Left renal pelvis (tissue), 4 donors: Measurements from ENCODE around the gene P2RX6. TPM values are rescaled to one million over a fixed set of nuclear protein-coding genes. Genes with fewer than 3 reads are reported as not detected.
"Not testable (repeated sequence)": the region's sequence is repeated elsewhere in the genome, so short reads cannot be mapped to it uniquely, and the experiment has no call there.

Experiments used
- DNase-seq, 4 donors: peaks; one replicate each; pipeline ENCODE4 v3.0.0-alpha.2; 2013; ENCODE audit warnings: low read depth in 4 of 4, low spot score in 3 of 4
- polyA plus RNA-seq, 4 donors: library from polyadenylated mRNA; unstranded; fragments of 120-200 nt; gene quantifications; one replicate each; pipeline ENCODE4 v1.2.1, GENCODE V29; 2013; ENCODE audit not compliant: insufficient read length in 4 of 4

Gene P2RX6
- 1 to 10 TPM; 1.0 to 1.4 (median 1.2) TPM for polyA plus RNA-seq

- DNase-seq: no peak
Observed at GRCh38 chr22:21014726-21015465, at the start of gene P2RX6. P2RX6 (plus strand) TSS chr22:21015165; CDS start chr22:21015175, 10 bp downstream.

- DNase-seq: no peak
Observed at GRCh38 chr22:20965888-20966855, 48.8 kb upstream of the P2RX6 start.

GRCh38 chr22:20966883-20967696, 47.9 kb upstream of the P2RX6 start, which contains the start of gene AIFM3:
AIFM3 (plus strand) TSS chr22:20967255; CDS start chr22:20967945, 690 bp downstream.
- DNase-seq: no peak

DNA sequence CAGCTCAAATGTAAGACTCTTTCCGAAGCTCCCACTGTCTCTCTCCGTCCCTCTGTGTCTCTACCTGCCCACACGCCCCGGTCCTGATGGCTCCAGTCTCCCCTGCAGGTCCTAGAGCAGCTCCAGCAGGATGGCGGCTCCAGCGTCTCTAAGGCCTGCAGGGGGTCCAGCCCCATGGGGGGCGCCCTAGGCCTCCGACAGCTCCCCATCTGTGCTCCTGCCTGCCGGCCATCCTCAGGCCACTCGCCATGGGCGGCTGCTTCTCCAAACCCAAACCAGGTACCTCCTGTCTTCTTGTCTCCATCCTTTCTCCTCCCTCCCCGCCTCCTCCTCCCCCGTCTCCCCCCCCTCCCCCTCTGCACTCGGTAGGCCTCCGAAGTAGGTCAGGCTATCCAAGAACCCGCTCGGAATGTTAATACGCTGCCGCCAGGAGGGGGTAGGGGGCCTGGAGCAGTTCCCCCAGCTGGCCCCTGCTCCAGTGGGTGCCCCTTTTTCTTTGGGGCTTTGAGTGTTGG, 47.2 kb upstream of the P2RX6 start:
- no peak for DNase-seq

DNA sequence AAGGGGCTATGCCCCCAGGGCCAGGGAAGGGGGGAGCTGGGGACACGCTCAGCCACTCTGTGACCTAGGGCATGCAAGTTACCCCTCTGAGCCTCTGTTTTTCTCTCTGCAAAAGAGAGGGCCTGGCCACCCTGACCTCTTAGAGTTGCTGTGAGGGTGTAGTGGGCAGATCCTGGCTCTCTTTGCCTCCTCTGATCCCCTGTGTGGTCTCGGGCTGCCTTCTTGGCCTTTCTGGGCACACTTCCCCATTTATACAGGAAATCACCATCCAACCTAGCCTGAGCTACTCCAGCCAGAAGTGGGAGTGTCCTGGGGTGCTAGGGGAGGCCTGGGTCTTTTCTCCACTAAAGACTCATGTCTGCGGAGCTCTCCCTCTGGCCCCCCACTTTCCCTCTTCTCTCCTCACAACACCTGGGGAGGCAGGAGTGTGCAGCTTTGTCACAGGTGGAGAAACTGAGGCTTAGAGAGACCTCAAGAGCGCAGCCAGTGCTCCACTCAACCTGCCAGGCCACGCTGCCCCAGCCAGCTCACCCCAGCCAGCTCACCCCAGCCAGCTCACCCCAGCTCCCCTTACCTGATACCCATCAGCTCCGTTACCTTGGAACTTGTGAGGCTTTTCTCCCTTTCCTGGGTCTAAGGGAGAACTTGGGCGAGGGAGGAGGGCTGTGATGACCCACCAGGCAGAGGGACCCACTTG, 46.5 kb upstream of the P2RX6 start:
- DNase-seq: no peak

DNA sequence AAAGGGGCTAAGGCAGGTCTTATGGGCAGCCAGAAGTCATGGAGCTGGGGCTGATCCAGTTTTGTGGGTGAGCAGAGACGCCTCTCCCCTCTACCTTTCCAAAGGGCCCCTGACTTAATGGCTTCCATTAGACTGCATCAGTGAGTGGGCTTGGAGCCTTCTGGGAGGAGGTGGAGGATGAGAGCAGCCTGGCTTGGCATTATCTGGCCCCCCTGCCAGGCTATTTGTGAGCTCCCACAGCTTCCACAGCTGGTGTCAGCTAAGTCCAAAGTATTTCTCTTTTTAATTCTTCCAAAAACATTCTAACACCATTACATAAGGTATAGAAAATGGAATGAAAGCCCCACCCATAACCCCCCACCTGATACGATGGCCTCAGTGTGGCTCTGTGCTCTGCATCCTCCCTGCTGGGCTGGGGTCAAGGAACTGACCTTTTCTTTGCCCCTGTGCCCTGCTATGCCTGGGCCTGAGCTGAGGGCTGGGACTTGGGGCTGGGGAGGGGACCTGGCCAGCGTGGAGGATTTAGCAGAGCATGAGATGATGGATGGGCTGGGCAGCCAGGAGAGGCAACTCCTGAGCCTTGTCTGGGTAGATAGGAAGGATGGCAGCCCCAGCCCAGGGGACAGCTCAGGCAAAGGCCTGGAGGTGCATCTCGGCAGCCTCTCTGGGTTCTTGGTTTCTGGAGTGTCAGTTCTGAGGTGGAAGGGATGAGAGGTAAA, 43.9 kb upstream of the P2RX6 start:
- DNase-seq: no peak

GRCh38 chr22:20972014-20972694, 42.8 kb upstream of the P2RX6 start:
- not testable (repeated sequence) for DNase-seq

- no peak for DNase-seq
Observed at GRCh38 chr22:20972933-20973577, 41.9 kb upstream of the P2RX6 start.

DNA sequence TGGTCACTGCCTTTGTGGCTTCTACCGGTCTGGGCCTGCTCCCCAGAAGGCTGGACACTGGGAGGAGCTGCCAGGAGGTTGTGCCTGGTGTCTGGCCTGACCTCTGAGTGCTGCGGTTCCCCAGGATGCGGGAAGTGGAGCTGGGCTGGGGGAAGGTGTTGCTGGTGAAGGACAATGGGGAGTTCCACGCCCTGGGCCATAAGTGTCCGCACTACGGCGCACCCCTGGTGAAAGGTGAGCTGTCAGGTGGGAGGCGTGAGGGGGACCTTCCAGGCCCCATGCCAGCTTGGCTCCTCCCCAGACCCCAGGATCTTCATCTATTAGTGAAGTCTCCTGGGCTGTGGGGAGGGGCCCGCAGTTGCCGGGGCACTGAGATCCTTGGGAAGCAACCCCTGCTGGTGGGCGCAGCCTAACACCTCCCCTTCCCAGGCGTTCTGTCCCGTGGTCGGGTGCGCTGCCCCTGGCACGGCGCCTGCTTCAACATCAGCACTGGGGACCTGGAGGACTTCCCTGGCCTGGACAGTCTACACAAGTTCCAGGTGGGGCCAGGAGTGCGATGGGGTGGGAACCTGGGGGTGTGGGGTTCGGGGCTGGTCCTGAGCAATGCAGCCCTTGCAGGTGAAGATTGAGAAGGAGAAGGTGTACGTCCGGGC, 41.2 kb upstream of the P2RX6 start:
- DNase-seq: no peak

GRCh38 chr22:20974336-20974955, 40.5 kb upstream of the P2RX6 start:
- no peak for DNase-seq

GRCh38 chr22:20975541-20976290, 39.2 kb upstream of the P2RX6 start:
- no peak for DNase-seq

GRCh38 chr22:20976291-20976877, 38.6 kb upstream of the P2RX6 start:
- DNase-seq: no peak

DNA sequence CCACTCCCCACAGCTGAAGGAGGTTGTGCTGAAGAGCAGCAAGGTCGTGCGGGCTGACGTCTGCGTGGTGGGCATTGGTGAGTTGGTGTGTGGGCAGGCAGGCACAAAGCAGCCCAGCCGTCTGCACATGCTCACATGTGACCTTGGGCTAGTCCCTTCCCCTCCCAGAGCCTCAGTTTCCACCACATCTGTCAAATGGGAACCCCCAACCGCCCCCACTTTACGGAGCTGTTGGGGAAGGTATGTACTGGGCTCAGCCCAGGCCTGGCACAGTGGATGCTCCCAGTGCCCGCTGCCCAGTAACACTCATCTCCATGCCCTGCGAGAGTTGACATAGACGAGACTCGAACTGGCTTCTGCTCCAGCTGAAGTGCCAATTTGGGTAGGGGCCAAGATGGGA, 37.9 kb upstream of the P2RX6 start:
- no peak for DNase-seq

DNA sequence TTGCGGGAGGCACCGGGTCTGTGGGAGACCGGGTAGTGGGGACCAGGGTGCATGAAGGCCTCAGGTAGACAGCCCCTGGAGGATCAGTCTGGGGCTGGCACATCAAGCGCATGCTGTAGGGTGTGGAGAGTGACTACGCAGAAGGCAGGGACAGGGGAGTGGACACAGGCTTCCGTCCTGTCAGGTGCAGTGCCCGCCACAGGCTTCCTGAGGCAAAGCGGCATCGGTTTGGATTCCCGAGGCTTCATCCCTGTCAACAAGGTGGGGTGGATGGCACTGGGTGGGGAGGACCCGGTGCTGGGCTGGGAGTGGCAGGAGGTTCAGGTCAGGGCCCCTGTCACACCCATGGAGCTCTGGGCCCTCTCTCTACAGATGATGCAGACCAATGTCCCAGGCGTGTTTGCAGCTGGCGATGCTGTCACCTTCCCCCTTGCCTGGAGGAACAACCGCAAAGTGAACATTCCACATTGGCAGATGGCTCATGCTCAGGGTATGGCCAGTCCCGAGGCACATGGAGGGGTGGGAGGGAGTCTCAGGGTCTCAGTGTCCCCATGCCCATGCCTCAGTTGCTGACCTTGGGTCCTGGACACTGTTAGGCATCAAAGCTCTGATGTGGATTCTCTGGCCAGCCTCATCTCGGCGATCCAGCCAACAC, 37.3 kb upstream of the P2RX6 start:
- DNase-seq: no peak

DNA sequence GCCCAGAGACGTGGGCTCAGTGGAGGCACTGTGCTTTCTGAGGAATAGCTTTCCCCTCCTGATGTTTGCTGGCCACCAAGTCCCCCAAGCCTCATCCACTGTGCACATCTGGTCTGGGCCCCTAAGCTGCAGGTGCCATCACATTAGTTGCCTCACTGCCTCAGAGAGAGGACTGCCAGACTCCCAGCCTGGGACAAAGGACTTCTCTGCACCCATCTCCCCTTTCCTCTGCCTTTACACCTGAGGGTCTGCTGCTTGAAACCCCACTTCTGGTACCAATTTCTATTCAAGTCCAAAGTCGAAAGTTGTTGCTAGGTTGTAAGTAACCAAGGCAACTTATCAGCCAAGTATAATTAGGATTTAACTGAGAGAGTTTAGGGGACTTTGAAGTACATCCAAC, 36.5 kb upstream of the P2RX6 start:
- DNase-seq: no peak
